ENCODE data around the gene RAB7A. TPM values are rescaled to one million over a fixed set of nuclear protein-coding genes. Genes with fewer than 3 reads are reported as not detected.
A peak's percentile ranks its signal among the peaks of the same experiment; 100 is the strongest.

RAB7A gene
- total RNA-seq, 1 donor from 2014 or later: 149 TPM

DNA sequence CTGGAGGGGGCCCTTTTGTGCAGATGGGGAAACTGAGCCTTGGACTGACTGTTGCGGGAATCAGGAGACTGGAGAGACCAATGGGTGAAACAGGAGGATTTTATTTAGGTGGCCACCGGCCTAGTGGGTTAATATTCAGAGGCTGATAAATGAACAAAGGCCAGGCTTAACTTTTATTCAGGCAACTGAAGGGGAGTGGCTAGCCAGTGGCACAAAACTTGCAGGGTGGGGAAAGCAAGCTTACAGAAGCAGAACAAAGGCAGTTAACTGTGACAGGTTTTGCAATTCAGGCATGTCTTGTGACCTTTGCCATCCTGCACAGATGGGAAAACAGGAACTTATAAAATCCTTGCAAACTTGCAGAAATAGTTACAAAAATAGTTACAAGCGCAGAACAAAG is 128.5 kb downstream of the RAB7A start:
- no peak overlapping the region for H3K27ac Mint-ChIP-seq (ENCODE audit: unreplicated experiment)
- TF ChIP-seq, protein P1, sequence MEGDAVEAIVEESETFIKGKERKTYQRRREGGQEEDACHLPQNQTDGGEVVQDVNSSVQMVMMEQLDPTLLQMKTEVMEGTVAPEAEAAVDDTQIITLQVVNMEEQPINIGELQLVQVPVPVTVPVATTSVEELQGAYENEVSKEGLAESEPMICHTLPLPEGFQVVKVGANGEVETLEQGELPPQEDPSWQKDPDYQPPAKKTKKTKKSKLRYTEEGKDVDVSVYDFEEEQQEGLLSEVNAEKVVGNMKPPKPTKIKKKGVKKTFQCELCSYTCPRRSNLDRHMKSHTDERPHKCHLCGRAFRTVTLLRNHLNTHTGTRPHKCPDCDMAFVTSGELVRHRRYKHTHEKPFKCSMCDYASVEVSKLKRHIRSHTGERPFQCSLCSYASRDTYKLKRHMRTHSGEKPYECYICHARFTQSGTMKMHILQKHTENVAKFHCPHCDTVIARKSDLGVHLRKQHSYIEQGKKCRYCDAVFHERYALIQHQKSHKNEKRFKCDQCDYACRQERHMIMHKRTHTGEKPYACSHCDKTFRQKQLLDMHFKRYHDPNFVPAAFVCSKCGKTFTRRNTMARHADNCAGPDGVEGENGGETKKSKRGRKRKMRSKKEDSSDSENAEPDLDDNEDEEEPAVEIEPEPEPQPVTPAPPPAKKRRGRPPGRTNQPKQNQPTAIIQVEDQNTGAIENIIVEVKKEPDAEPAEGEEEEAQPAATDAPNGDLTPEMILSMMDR (conservative IDR thresholded peaks at IDR 0.05): no peak
- H3K4me3 Mint-ChIP-seq: no peak overlapping the region
- H3K27me3 Mint-ChIP-seq (ENCODE audit: low read depth): no peaks in the 10 kb centered on the region
- peaks cover 24% of the 10 kb centered on the region for H3K36me3 Mint-ChIP-seq (ENCODE audit: low read depth)
- no peak for DNase-seq (ENCODE audit: low read depth, low spot score)
- peaks cover 12% of the 10 kb centered on the region for H3K9me3 Mint-ChIP-seq
- peaks cover 13% of the 10 kb centered on the region for H3K4me1 Mint-ChIP-seq

DNA sequence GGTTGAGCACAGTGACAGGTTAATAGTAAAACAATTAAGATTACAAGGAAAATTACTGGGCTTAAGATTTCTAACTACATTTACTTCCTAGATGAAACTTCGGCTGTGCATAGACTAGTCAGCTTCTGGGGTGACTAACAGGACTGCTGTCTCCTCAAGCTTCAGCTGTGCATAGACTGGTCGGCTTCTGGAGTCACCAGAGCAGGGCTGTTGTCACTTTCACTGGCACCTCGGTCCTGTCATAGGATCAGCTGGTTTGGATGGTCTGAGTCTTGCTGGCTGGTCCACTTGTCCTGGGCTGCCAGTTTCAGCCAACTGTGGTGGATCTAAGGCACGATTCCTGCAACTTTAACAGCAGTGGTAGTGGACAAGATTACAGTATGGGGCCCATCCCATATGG is 129.6 kb downstream of the RAB7A start:
- peaks cover 34% of the 10 kb centered on the region for H3K36me3 Mint-ChIP-seq (ENCODE audit: low read depth)
- H3K9me3 Mint-ChIP-seq: peaks cover 18% of the 10 kb centered on the region
- no peak overlapping the region for H3K27ac Mint-ChIP-seq (ENCODE audit: unreplicated experiment)
- no peaks in the 10 kb centered on the region for H3K27me3 Mint-ChIP-seq (ENCODE audit: low read depth)
- DNase-seq (ENCODE audit: low read depth, low spot score): no peak
- TF ChIP-seq, protein P1 (conservative IDR thresholded peaks at IDR 0.05): no peak
- peaks cover 13% of the 10 kb centered on the region for H3K4me1 Mint-ChIP-seq
- no peak overlapping the region for H3K4me3 Mint-ChIP-seq

DNA sequence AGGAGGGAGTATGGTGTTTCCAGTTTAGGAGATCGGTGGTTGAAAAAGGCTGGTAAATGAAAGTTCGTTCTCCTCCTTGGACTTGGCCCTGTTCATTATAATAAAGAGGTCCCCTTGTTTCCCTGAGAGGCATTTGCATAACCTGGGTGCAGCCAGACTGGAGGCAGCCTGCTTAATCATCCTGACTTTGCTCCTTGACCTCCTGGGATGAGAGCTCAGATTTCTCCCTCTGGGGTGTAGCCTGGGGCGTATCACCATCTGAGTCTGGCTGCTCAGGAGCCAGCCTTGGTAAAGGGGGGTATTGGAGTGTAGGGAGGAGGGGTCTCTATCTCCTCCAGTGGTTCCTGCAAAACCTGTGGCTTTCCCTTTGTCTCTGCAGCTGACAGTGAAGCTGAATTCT is 132.2 kb downstream of the RAB7A start:
- H3K9me3 Mint-ChIP-seq: peaks cover 19% of the 10 kb centered on the region
- H3K4me1 Mint-ChIP-seq: peaks cover 13% of the 10 kb centered on the region
- no peak overlapping the region for H3K4me3 Mint-ChIP-seq
- peaks cover 39% of the 10 kb centered on the region for H3K36me3 Mint-ChIP-seq (ENCODE audit: low read depth)
- no peaks in the 10 kb centered on the region for H3K27me3 Mint-ChIP-seq (ENCODE audit: low read depth)
- DNase-seq (ENCODE audit: low read depth, low spot score): no peak
- TF ChIP-seq, protein P1 (conservative IDR thresholded peaks at IDR 0.05): no peak
- H3K27ac Mint-ChIP-seq (ENCODE audit: unreplicated experiment): no peak overlapping the region

DNA sequence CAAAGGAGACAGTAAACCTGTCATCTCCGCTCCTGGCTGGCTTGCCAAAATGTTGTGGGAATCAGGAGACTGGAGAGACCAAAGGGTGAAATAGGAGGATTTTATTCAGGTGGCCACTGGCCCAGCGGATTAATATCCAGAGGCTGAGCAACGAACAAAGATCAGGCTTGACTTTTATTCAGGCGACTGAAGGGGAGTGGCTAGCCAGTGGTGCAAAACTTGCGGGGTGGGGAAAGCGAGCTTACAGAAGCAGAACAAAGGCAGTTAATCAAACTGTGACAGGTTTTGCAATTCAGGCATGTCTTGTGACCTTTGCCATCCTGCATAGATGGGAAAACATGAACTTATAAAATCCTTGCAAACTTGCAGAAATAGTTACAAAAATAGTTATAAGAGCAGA is 133.6 kb downstream of the RAB7A start:
- Mint-ChIP-seq H3K4me1 (peaks cover 18% of the 10 kb centered on the region), H3K36me3 (ENCODE audit: low read depth) (peaks cover 37% of the 10 kb centered on the region), H3K27me3 (ENCODE audit: low read depth) (no peaks in the 10 kb centered on the region), H3K4me3 (no peak overlapping the region), H3K27ac (ENCODE audit: unreplicated experiment) (no peak overlapping the region), H3K9me3 (peaks cover 17% of the 10 kb centered on the region)
- TF ChIP-seq, protein P1 (conservative IDR thresholded peaks at IDR 0.05): no peak
- DNase-seq (ENCODE audit: low read depth, low spot score): no peak

DNA sequence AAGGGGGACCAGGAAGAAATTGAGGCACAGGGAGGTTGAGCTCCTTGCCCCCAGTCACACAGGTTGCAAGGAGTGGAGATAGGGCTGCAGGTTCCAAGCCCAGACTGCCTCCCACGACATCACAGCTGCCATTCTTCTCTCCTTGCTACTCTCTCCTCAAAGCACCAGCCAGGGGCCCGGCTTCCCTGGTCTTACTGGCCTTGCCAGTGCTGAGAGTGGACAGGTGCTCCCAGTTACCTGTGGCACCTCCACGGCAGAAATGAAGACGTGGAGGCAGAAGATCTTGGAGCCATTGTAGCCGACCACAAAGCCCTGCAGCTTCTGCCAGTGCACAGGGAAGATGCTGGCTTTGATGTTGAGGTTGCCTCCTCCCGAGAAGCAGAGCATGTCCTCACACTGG is 135.5 kb downstream of the RAB7A start:
- no peaks in the 10 kb centered on the region for H3K27me3 Mint-ChIP-seq (ENCODE audit: low read depth)
- H3K4me3 Mint-ChIP-seq: no peak overlapping the region
- H3K9me3 Mint-ChIP-seq: peaks cover 13% of the 10 kb centered on the region
- H3K27ac Mint-ChIP-seq (ENCODE audit: unreplicated experiment): no peak overlapping the region
- TF ChIP-seq, protein P1 (conservative IDR thresholded peaks at IDR 0.05): no peak
- peaks cover 31% of the 10 kb centered on the region for H3K4me1 Mint-ChIP-seq
- DNase-seq (ENCODE audit: low read depth, low spot score): no peak
- H3K36me3 Mint-ChIP-seq (ENCODE audit: low read depth): peaks cover 27% of the 10 kb centered on the region

DNA sequence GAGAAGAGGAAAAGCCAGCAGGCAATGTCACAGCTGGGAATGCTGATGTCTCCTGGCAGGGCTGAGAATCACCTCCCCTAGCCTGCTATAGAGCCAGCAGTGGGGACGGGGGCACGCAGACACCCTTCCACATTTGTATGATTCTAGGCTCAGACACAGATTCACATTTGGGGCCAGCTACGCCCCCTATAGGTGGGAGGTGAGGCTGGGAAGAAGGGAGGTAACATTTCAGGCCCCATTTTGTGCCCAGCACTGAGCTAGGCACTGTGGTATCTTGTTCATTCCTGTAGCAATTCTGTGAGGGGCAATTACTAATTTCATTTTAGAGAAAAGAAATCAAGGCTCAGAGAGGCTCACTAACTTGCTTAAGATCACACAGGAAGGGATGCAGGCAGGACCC is 137.6 kb downstream of the RAB7A start:
- Mint-ChIP-seq H3K27ac (ENCODE audit: unreplicated experiment) (peak overlapping the region; percentile 27), H3K4me1 (peaks cover 32% of the 10 kb centered on the region), H3K9me3 (peaks cover 11% of the 10 kb centered on the region), H3K36me3 (ENCODE audit: low read depth) (peaks cover 22% of the 10 kb centered on the region), H3K4me3 (no peak overlapping the region), H3K27me3 (ENCODE audit: low read depth) (peaks cover 3% of the 10 kb centered on the region)
- TF ChIP-seq, protein P1 (conservative IDR thresholded peaks at IDR 0.05): peak; percentile 42
- DNase-seq (ENCODE audit: low read depth, low spot score): no peak

Data from neural crest cell (in vitro differentiated cells).